ENCODE data around the gene STK26. TPM values are rescaled to one million over a fixed set of nuclear protein-coding genes. Genes with fewer than 3 reads are reported as not detected.
"Not testable (repeated sequence)": the region's sequence is repeated elsewhere in the genome, so short reads cannot be mapped to it uniquely, and the experiment has no call there.

STK26 gene
- total RNA-seq, 2 donors from 2014 or later: 41.6 to 73.7 TPM

- ATAC-seq: no peak
- no peaks in the 10 kb centered on the region for H3K9me3 Mint-ChIP-seq
- peak overlapping the region in 1 of 2 donors; percentile 27 for H3K27ac Mint-ChIP-seq
- DNase-seq (ENCODE audit: low spot score): no peak
- H3K27me3 Mint-ChIP-seq: peaks cover 0 to 5% of the 10 kb centered on the region in 2 donors
- H3K4me1 Mint-ChIP-seq (ENCODE audit: low read depth in 2 of 2): peaks cover 25 to 35% of the 10 kb centered on the region in 2 donors
- H3K36me3 Mint-ChIP-seq: no peaks in the 10 kb centered on the region
- no peak overlapping the region for H3K4me3 Mint-ChIP-seq
Measured at GRCh38 chrX:132045456-132045855, 22.4 kb downstream of the STK26 start.

- Mint-ChIP-seq H3K27me3 (peaks cover 0 to 5% of the 10 kb centered on the region in 2 donors), H3K27ac (no peak overlapping the region), H3K4me1 (ENCODE audit: low read depth in 2 of 2) (peaks cover 19 to 33% of the 10 kb centered on the region in 2 donors), H3K4me3 (no peak overlapping the region), H3K36me3 (no peaks in the 10 kb centered on the region), H3K9me3 (no peaks in the 10 kb centered on the region)
- DNase-seq (ENCODE audit: low spot score) (no peak), ATAC-seq (no peak)
Measured at GRCh38 chrX:132046533-132046932, 23.4 kb downstream of the STK26 start.

GRCh38 chrX:132051778-132052177 lies 28.7 kb downstream of the STK26 start:
- not testable (repeated sequence) for H3K27ac Mint-ChIP-seq, ATAC-seq, H3K4me3 Mint-ChIP-seq

GRCh38 chrX:132058050-132058449 lies 34.9 kb downstream of the STK26 start:
- DNase-seq (ENCODE audit: low spot score): no peak
- Mint-ChIP-seq H3K4me3 (no peak overlapping the region), H3K9me3 (no peaks in the 10 kb centered on the region), H3K27me3 (peaks cover 0 to 12% of the 10 kb centered on the region in 2 donors), H3K27ac (no peak overlapping the region), H3K4me1 (ENCODE audit: low read depth in 2 of 2) (peaks cover 27 to 32% of the 10 kb centered on the region in 2 donors), H3K36me3 (peaks cover 10% of the 10 kb centered on the region)
- no peak for ATAC-seq

More at GRCh38 chrX:132051778-132052177, 28.7 kb downstream of the STK26 start:
- H3K9me3 Mint-ChIP-seq; H3K27me3 Mint-ChIP-seq; H3K36me3 Mint-ChIP-seq; DNase-seq (ENCODE audit: low spot score): not testable (repeated sequence)
- H3K4me1 Mint-ChIP-seq (ENCODE audit: low read depth in 2 of 2): peaks cover 34 to 36% of the 10 kb centered on the region in 2 donors

- Mint-ChIP-seq H3K9me3 (no peaks in the 10 kb centered on the region), H3K27ac (peak overlapping the region in 1 of 2 donors; percentile 27), H3K4me1 (ENCODE audit: low read depth in 2 of 2) (peaks cover 22 to 29% of the 10 kb centered on the region in 2 donors), H3K36me3 (peaks cover 10% of the 10 kb centered on the region), H3K27me3 (peaks cover 0 to 10% of the 10 kb centered on the region in 2 donors), H3K4me3 (no peak overlapping the region)
- no peak for ATAC-seq
- no peak for DNase-seq (ENCODE audit: low spot score)
Measured at GRCh38 chrX:132058975-132059374, 35.9 kb downstream of the STK26 start.

GRCh38 chrX:132059973-132060540 lies 37.0 kb downstream of the STK26 start:
- ATAC-seq (no peak), DNase-seq (ENCODE audit: low spot score) (no peak)
- Mint-ChIP-seq H3K36me3 (peaks cover 10% of the 10 kb centered on the region), H3K27ac (no peak overlapping the region), H3K4me1 (ENCODE audit: low read depth in 2 of 2) (peaks cover 19 to 26% of the 10 kb centered on the region in 2 donors), H3K9me3 (no peaks in the 10 kb centered on the region), H3K27me3 (peaks cover 0 to 7% of the 10 kb centered on the region in 2 donors), H3K4me3 (no peak overlapping the region)

GRCh38 chrX:132063334-132063733 lies 40.2 kb downstream of the STK26 start:
- Mint-ChIP-seq H3K36me3 (peaks cover 5% of the 10 kb centered on the region), H3K4me1 (ENCODE audit: low read depth in 2 of 2) (peaks cover 12 to 17% of the 10 kb centered on the region in 2 donors), H3K4me3 (no peak overlapping the region), H3K27ac (no peak overlapping the region), H3K9me3 (no peaks in the 10 kb centered on the region), H3K27me3 (peaks cover 0 to 4% of the 10 kb centered on the region in 2 donors)
- ATAC-seq (no peak), DNase-seq (ENCODE audit: low spot score) (no peak)

GRCh38 chrX:132063862-132064261 lies 40.8 kb downstream of the STK26 start:
- peaks cover 5% of the 10 kb centered on the region for H3K36me3 Mint-ChIP-seq
- DNase-seq (ENCODE audit: low spot score): no peak
- peaks cover 12 to 17% of the 10 kb centered on the region in 2 donors for H3K4me1 Mint-ChIP-seq (ENCODE audit: low read depth in 2 of 2)
- H3K27ac Mint-ChIP-seq: no peak overlapping the region
- no peak for ATAC-seq
- no peak overlapping the region for H3K4me3 Mint-ChIP-seq
- H3K27me3 Mint-ChIP-seq: peaks cover 0 to 8% of the 10 kb centered on the region in 2 donors
- no peaks in the 10 kb centered on the region for H3K9me3 Mint-ChIP-seq

GRCh38 chrX:132068405-132068804 lies 45.3 kb downstream of the STK26 start:
- no peak for ATAC-seq
- DNase-seq (ENCODE audit: low spot score): no peak
- Mint-ChIP-seq H3K9me3 (no peaks in the 10 kb centered on the region), H3K4me3 (no peak overlapping the region), H3K4me1 (ENCODE audit: low read depth in 2 of 2) (peaks cover 0 to 5% of the 10 kb centered on the region in 2 donors), H3K27me3 (peaks cover 0 to 6% of the 10 kb centered on the region in 2 donors), H3K36me3 (no peaks in the 10 kb centered on the region), H3K27ac (no peak overlapping the region)

- H3K36me3 Mint-ChIP-seq: no peaks in the 10 kb centered on the region
Measured at GRCh38 chrX:132071254-132071653, 48.2 kb downstream of the STK26 start.

GRCh38 chrX:132077414-132077813 lies 54.3 kb downstream of the STK26 start:
- ATAC-seq (no peak), DNase-seq (ENCODE audit: low spot score) (no peak)
- Mint-ChIP-seq H3K27me3 (peaks cover 0 to 5% of the 10 kb centered on the region in 2 donors), H3K4me3 (no peak overlapping the region), H3K36me3 (no peaks in the 10 kb centered on the region), H3K27ac (no peak overlapping the region), H3K4me1 (ENCODE audit: low read depth in 2 of 2) (no peaks in the 10 kb centered on the region), H3K9me3 (no peaks in the 10 kb centered on the region)

More at GRCh38 chrX:132071254-132071653, 48.2 kb downstream of the STK26 start:
- ATAC-seq (no peak), DNase-seq (ENCODE audit: low spot score) (no peak)
- Mint-ChIP-seq H3K9me3 (no peaks in the 10 kb centered on the region), H3K27ac (no peak overlapping the region), H3K4me3 (no peak overlapping the region), H3K27me3 (peaks cover 0 to 4% of the 10 kb centered on the region in 2 donors), H3K4me1 (ENCODE audit: low read depth in 2 of 2) (no peaks in the 10 kb centered on the region)

- Mint-ChIP-seq H3K9me3 (no peaks in the 10 kb centered on the region), H3K4me3 (no peak overlapping the region), H3K4me1 (ENCODE audit: low read depth in 2 of 2) (no peaks in the 10 kb centered on the region), H3K27me3 (peaks cover 0 to 5% of the 10 kb centered on the region in 2 donors), H3K36me3 (no peaks in the 10 kb centered on the region), H3K27ac (no peak overlapping the region)
- ATAC-seq (no peak), DNase-seq (ENCODE audit: low spot score) (no peak)
Measured at GRCh38 chrX:132077912-132078311, 54.8 kb downstream of the STK26 start.

GRCh38 chrX:132085786-132086185 lies 62.7 kb downstream of the STK26 start:
- Mint-ChIP-seq H3K36me3 (no peaks in the 10 kb centered on the region), H3K4me3 (no peak overlapping the region), H3K4me1 (ENCODE audit: low read depth in 2 of 2) (peaks cover 9% of the 10 kb centered on the region in 2 donors), H3K27me3 (peaks cover 0 to 17% of the 10 kb centered on the region in 2 donors), H3K27ac (no peak overlapping the region), H3K9me3 (no peaks in the 10 kb centered on the region)
- no peak for DNase-seq (ENCODE audit: low spot score)
- ATAC-seq: no peak

GRCh38 chrX:132086672-132087071 lies 63.6 kb downstream of the STK26 start:
- no peak for DNase-seq (ENCODE audit: low spot score)
- H3K4me1 Mint-ChIP-seq (ENCODE audit: low read depth in 2 of 2): peaks cover 14 to 15% of the 10 kb centered on the region in 2 donors
- ATAC-seq: no peak
- no peaks in the 10 kb centered on the region for H3K9me3 Mint-ChIP-seq
- H3K4me3 Mint-ChIP-seq: no peak overlapping the region
- peak overlapping the region in 1 of 2 donors; percentile 9 for H3K27ac Mint-ChIP-seq
- H3K36me3 Mint-ChIP-seq: no peaks in the 10 kb centered on the region
- peaks cover 0 to 16% of the 10 kb centered on the region in 2 donors for H3K27me3 Mint-ChIP-seq

Measured in natural killer cell treated with Interleukin-12 subunit alpha and Interleukin-12 subunit beta and Interleukin-15 and Interleukin-18, amount 100 ng/mL, for 72 hours (primary cell).